Mesenchymal stem cell (in vitro differentiated cells and primary cell): ENCODE data around the gene NT5E.
"Not testable (repeated sequence)": the region's sequence is repeated elsewhere in the genome, so short reads cannot be mapped to it uniquely, and the experiment has no call there.

ENCODE experiments used
- DNase-seq: peaks from one replicate; pipeline ENCODE4 v3.0.0-alpha.2; 2013
- H2AFZ ChIP-seq: one replicate; pipeline ENCODE4 v1.6.1; 2013; ENCODE audit warnings: low read depth, mild to moderate bottlenecking, control low read depth, inconsistent platforms, low read length, moderate library complexity
- H2AK5ac ChIP-seq: 2 replicates; pipeline ENCODE4 v1.6.1; 2013; ENCODE audit warnings: low read length, moderate library complexity, mild to moderate bottlenecking, inconsistent platforms; ENCODE audit not compliant: severe bottlenecking
- H2BK120ac ChIP-seq: one replicate; pipeline ENCODE4 v1.6.1; 2013; ENCODE audit warnings: low read depth, mild to moderate bottlenecking, inconsistent platforms, low read length, moderate library complexity
- H2BK12ac ChIP-seq, 2 experiments: one replicate each; pipeline ENCODE4 v1.6.1; 2013; ENCODE audit warnings: inconsistent platforms in 2 of 2, low read length in 2 of 2, mild to moderate bottlenecking in 2 of 2, moderate library complexity in 2 of 2, control low read depth in 1 of 2
- H2BK15ac ChIP-seq: one replicate; pipeline ENCODE4 v1.6.1; 2013; ENCODE audit warnings: mild to moderate bottlenecking, low read depth, inconsistent platforms; ENCODE audit not compliant: poor library complexity, severe bottlenecking
- H2BK5ac ChIP-seq: 2 replicates; pipeline ENCODE4 v1.6.1; 2013; ENCODE audit warnings: low read depth, mild to moderate bottlenecking, low read length, control low read depth, inconsistent platforms; ENCODE audit not compliant: poor library complexity, severe bottlenecking
- H3K14ac ChIP-seq, 2 experiments: one replicate each; pipeline ENCODE4 v1.6.1; 2013; ENCODE audit warnings: inconsistent platforms in 2 of 2, low read length in 2 of 2, control low read depth in 1 of 2, mild to moderate bottlenecking in 1 of 2, moderate library complexity in 1 of 2
- H3K18ac ChIP-seq, 2 experiments: one replicate each; pipeline ENCODE4 v1.6.1; 2013; ENCODE audit warnings: inconsistent platforms in 2 of 2, low read length in 2 of 2, control low read depth in 1 of 2, low read depth in 1 of 2, mild to moderate bottlenecking in 1 of 2
- H3K23ac ChIP-seq, 2 experiments: one replicate each; pipeline ENCODE4 v1.6.1; 2013; ENCODE audit warnings: inconsistent platforms in 2 of 2, low read length in 2 of 2, mild to moderate bottlenecking in 2 of 2, moderate library complexity in 2 of 2, control low read depth in 1 of 2
- H3K27ac ChIP-seq: 2 replicates; pipeline ENCODE4 v1.5.1; 2013; ENCODE audit warnings: mild to moderate bottlenecking, moderate library complexity, low read length, control low read depth, inconsistent platforms; ENCODE audit not compliant: poor library complexity, severe bottlenecking
- H3K27me3 ChIP-seq, 2 experiments: 2 replicates each; pipeline versions ENCODE4 v1.6.1 to v1.7.0; 2013; ENCODE audit warnings: low read length in 2 of 2, mild to moderate bottlenecking in 2 of 2, moderate library complexity in 2 of 2, control low read depth in 1 of 2, inconsistent platforms in 1 of 2; ENCODE audit not compliant: control insufficient read depth in 1 of 2, insufficient read depth in 1 of 2
- H3K36me3 ChIP-seq, 2 experiments: 2 replicates each; pipeline versions ENCODE4 v1.6.1 to v1.7.0; 2013; ENCODE audit warnings: low read length in 2 of 2, control low read depth in 1 of 2, inconsistent platforms in 1 of 2, low read depth in 1 of 2, mild to moderate bottlenecking in 1 of 2; ENCODE audit not compliant: insufficient read depth in 2 of 2, control insufficient read depth in 1 of 2
- H3K4ac ChIP-seq, 2 experiments: one replicate each; pipeline ENCODE4 v1.6.1; 2013; ENCODE audit warnings: inconsistent platforms in 2 of 2, low read length in 2 of 2, mild to moderate bottlenecking in 2 of 2, moderate library complexity in 2 of 2, control low read depth in 1 of 2, low read depth in 1 of 2
- H3K4me1 ChIP-seq: 2 replicates; pipeline ENCODE4 v1.6.1; 2013; ENCODE audit warnings: low read depth, low read length, control low read depth; ENCODE audit not compliant: control insufficient read depth, insufficient read depth
- H3K4me2 ChIP-seq: 2 replicates; pipeline ENCODE4 v1.6.1; 2013; ENCODE audit warnings: low read length, mild to moderate bottlenecking, inconsistent platforms; ENCODE audit not compliant: poor library complexity, severe bottlenecking
- H3K4me3 ChIP-seq, 2 experiments: 2 replicates each; pipeline versions ENCODE4 v1.5.1 to v1.7.0; 2013; ENCODE audit warnings: low read length in 2 of 2, mild to moderate bottlenecking in 2 of 2, control low read depth in 1 of 2, low read depth in 1 of 2; ENCODE audit not compliant: insufficient read depth in 1 of 2
- H3K79me1 ChIP-seq: replicated peaks from 2 replicates; pipeline ENCODE4 v1.6.1; 2013; ENCODE audit warnings: mild to moderate bottlenecking, control low read depth, low read length, inconsistent platforms; ENCODE audit not compliant: poor library complexity, severe bottlenecking
- H3K9ac ChIP-seq: 2 replicates; pipeline ENCODE4 v1.7.0; 2013; ENCODE audit warnings: mild to moderate bottlenecking, low read length, moderate library complexity
- H3K9me3 ChIP-seq: 2 replicates; pipeline ENCODE4 v1.7.0; 2013; ENCODE audit warnings: mild to moderate bottlenecking, low read length; ENCODE audit not compliant: control insufficient read depth
- H4K8ac ChIP-seq: one replicate; pipeline ENCODE4 v1.6.1; 2013; ENCODE audit warnings: inconsistent platforms, mild to moderate bottlenecking, low read length, moderate library complexity
- H4K91ac ChIP-seq: one replicate; pipeline ENCODE4 v1.6.1; 2013; ENCODE audit warnings: mild to moderate bottlenecking, low read length, inconsistent platforms
- WGBS: methylation state at CpG from one replicate; pipeline ENCODE4 v1.1.7; 2013; ENCODE audit warnings: mixed read lengths; 5-methylcytosine and 5-hydroxymethylcytosine counted together

NT5E gene

DNA sequence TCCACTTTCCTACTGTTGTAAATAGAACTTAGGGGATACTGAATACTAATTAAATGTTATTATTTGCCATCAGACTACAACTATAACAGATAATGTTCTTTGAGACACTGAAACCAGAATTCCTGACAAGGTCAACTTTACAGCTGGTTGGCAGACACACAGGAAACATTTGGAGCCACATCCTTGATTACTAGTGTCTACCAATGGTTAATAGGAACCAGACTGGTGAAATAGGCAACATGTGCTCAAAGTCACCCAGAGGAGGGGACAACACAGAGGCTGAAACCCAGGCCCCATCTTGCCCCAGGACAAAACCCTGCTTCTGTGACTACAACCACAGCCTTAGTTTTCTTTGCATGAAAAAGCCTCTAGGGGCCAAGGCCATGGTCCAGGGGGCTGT is 47.8 kb upstream of the NT5E start:
- H3K4me3 ChIP-seq: no peak overlapping the region
- H3K4me2 ChIP-seq: no peak overlapping the region
- no peaks in the 10 kb centered on the region for H3K9me3 ChIP-seq
- H4K8ac ChIP-seq: peak overlapping the region; percentile 66
- no peaks in the 10 kb centered on the region for H3K36me3 ChIP-seq
- H3K27ac ChIP-seq: peak overlapping the region; percentile 98
- no peak for DNase-seq
- H2BK12ac ChIP-seq: peak overlapping the region; percentile 69 to 96
- peak overlapping the region; percentile 76 for H2BK5ac ChIP-seq
- peak overlapping the region; percentile 98 for H4K91ac ChIP-seq
- H3K23ac ChIP-seq: no peak overlapping the region
- peak overlapping the region; percentile 62 to 95 for H3K4ac ChIP-seq
- no peak overlapping the region for H3K9ac ChIP-seq
- peak overlapping the region; percentile 71 to 88 for H3K18ac ChIP-seq
- peak overlapping the region; percentile 100 for H2AK5ac ChIP-seq
- no peaks in the 10 kb centered on the region for H3K27me3 ChIP-seq
- H2BK120ac ChIP-seq: peak overlapping the region; percentile 98
- H3K14ac ChIP-seq: no peak overlapping the region
- no peak overlapping the region for H2AFZ ChIP-seq
- peaks cover 21% of the 10 kb centered on the region for H3K4me1 ChIP-seq
- H2BK15ac ChIP-seq: peak overlapping the region; percentile 95
- peaks cover under 1% of the 10 kb centered on the region for H3K79me1 ChIP-seq

GRCh38 chr6:85402922-85403321 is 47.0 kb upstream of the NT5E start:
- peak overlapping the region; percentile 59 for H3K9ac ChIP-seq
- peak overlapping the region; percentile 100 for H2AK5ac ChIP-seq
- H3K23ac ChIP-seq: no peak overlapping the region
- H2BK15ac ChIP-seq: peak overlapping the region; percentile 66
- peak overlapping the region; percentile 71 to 88 for H3K18ac ChIP-seq
- peak overlapping the region; percentile 98 for H4K91ac ChIP-seq
- H3K4ac ChIP-seq: peak overlapping the region; percentile 73 to 95
- H3K14ac ChIP-seq: peak overlapping the region in 1 of 2 experiments; percentile 61
- DNase-seq: no peak
- peak overlapping the region; percentile 98 for H3K27ac ChIP-seq
- 61% methylated on average over 7 of the region's 7 CpGs for WGBS
- peak overlapping the region; percentile 76 for H2BK5ac ChIP-seq
- peaks cover 23% of the 10 kb centered on the region for H3K4me1 ChIP-seq
- peak overlapping the region; percentile 69 to 96 for H2BK12ac ChIP-seq
- H3K36me3 ChIP-seq: no peaks in the 10 kb centered on the region
- no peak overlapping the region for H3K4me3 ChIP-seq
- H2BK120ac ChIP-seq: peak overlapping the region; percentile 98
- H3K4me2 ChIP-seq: no peak overlapping the region
- H3K79me1 ChIP-seq: peaks cover 5% of the 10 kb centered on the region
- no peak overlapping the region for H2AFZ ChIP-seq
- peak overlapping the region; percentile 67 for H4K8ac ChIP-seq
- H3K27me3 ChIP-seq: no peaks in the 10 kb centered on the region
- H3K9me3 ChIP-seq: no peaks in the 10 kb centered on the region

DNA sequence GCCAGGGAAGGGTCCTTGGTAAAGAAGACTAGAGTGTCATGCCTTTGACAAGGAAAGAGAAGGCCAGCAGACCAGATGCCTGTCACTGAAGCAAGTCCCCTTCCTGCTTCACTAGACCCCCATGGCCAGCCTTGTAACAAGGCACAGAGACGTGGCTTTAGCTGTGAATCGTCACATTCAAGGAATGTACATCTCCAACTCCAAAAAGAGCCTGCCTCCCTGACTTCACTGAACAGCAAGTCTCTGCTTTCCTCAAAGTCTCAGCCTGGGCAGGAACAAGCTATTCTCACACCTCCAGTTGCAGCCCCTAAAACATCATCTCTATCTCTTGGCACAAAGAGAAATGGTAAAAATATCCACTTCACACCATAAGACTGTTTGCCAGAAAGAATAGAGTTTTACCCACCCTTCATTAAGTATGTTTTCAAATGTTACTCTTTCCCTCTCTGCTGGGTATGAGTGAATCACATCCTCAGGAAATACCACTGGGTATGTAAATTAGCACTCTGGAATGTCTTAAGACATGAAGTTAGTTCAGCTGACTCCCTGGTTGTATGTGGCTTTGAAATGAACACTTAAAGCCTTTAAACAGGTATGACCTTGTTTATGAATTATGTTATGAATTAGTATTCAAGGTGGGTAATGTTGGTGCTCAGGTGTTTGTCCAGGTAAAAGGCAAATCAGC is 46.4 kb upstream of the NT5E start:
- Histone ChIP-seq H3K4me3 (peak overlapping the region in 1 of 2 experiments; percentile 54), H3K9me3 (no peaks in the 10 kb centered on the region), H3K79me1 (peaks cover 5% of the 10 kb centered on the region), H4K91ac (peak overlapping the region; percentile 98), H4K8ac (peak overlapping the region; percentile 96), H3K18ac (peak overlapping the region; percentile 91 to 92), H3K27me3 (no peaks in the 10 kb centered on the region), H2AK5ac (peak overlapping the region; percentile 100), H3K4me1 (peaks cover 23% of the 10 kb centered on the region), H3K23ac (no peak overlapping the region), H3K27ac (peak overlapping the region; percentile 98), H3K4ac (peak overlapping the region; percentile 90 to 95), H2BK120ac (peak overlapping the region; percentile 98), H3K14ac (peak overlapping the region in 1 of 2 experiments; percentile 19), H3K4me2 (no peak overlapping the region), H2BK5ac (peak overlapping the region; percentile 76), H2BK15ac (no peak overlapping the region), H2BK12ac (peak overlapping the region; percentile 69 to 96), H2AFZ (no peak overlapping the region), H3K36me3 (no peaks in the 10 kb centered on the region), H3K9ac (peak overlapping the region; percentile 81)
- peak; percentile 87 for DNase-seq
- WGBS: 0% methylated on average over 2 of the region's 2 CpGs

- H3K9ac ChIP-seq: peak overlapping the region; percentile 81
Observed at GRCh38 chr6:85404016-85404563, 45.8 kb upstream of the NT5E start.

More at GRCh38 chr6:85404016-85404563, 45.8 kb upstream of the NT5E start:
- not testable (repeated sequence) for H3K4me2 ChIP-seq, H3K36me3 ChIP-seq, H3K9me3 ChIP-seq, H2BK15ac ChIP-seq, H3K14ac ChIP-seq, H3K23ac ChIP-seq, H3K79me1 ChIP-seq, H3K27me3 ChIP-seq
- peak; percentile 51 for DNase-seq
- peak overlapping the region in 1 of 2 experiments; percentile 54 for H3K4me3 ChIP-seq
- peak overlapping the region; percentile 98 for H3K27ac ChIP-seq
- H2BK5ac ChIP-seq: peak overlapping the region; percentile 69
- peak overlapping the region; percentile 82 for H2AK5ac ChIP-seq
- H2AFZ ChIP-seq: peak overlapping the region; percentile 10
- H2BK120ac ChIP-seq: peak overlapping the region; percentile 71
- peak overlapping the region; percentile 96 for H4K8ac ChIP-seq
- peak overlapping the region; percentile 45 to 96 for H2BK12ac ChIP-seq
- H4K91ac ChIP-seq: peak overlapping the region; percentile 94
- H3K4ac ChIP-seq: peak overlapping the region; percentile 54 to 90
- 10% methylated on average over 4 of the region's 4 CpGs for WGBS
- H3K4me1 ChIP-seq: peaks cover 23% of the 10 kb centered on the region
- peak overlapping the region; percentile 84 to 92 for H3K18ac ChIP-seq
